ENCODE results near the gene FZR1. TPM values are rescaled to one million over a fixed set of nuclear protein-coding genes. Genes with fewer than 3 reads are reported as not detected.

The FZR1 gene
- total RNA-seq, 4 donors from 2014 or later, result 29.1 to 107 (median 35.3) TPM

DNA sequence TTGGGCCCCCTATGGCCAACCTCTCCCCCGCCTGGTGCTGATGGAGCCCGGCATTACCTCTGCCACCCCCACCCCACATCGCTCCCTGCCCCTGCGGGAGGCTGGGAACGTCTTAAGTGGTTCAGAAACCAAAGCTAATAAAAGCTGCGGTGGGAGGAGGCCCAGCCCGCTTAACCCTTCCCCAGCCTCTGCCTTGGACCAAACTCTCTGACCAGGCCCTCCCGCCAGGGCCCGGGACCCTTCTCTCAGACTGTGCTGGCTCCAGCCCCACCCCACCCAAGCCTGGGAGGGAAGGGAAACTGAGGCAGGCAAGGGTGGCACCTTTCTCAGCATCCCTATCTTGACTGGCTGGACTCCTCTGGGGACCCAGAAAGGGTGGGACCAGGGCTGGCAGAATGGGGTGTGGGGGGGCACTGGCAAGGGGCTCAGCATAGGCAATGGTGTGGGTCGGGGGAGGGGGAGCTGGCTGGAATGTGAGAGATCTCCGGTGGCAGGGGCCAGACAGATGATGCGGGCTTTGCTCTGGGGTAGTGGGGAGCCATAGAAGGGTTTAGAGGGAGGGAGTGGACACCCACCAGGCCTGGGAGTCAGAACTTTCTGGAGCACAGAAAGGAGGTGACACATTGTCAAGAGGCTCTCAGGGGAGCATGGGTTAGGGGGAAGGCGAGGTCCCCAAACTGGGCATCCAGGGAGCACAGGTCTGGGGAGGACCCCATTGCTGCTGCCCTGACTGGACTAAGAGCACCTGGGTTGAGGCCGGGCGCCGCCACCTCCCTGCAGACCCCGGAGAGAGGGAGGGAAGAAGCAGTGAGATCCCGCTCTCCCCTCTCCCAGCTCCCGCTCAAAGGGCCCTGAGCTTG lies 47.7 kb upstream of the FZR1 start:
- Histone ChIP-seq H3K36me3 (peaks cover 0 to 28% (median 5%) of the 10 kb centered on the region in 4 donors), H3K27me3 (no peaks in the 10 kb centered on the region), H3K4me3 (no peak overlapping the region), H3K9me3 (no peaks in the 10 kb centered on the region), H3K4me1 (peaks cover 17 to 40% (median 29%) of the 10 kb centered on the region in 4 donors), H3K27ac (peak overlapping the region; percentile 79 to 87 (median 84))
- no peak for DNase-seq
- in situ Hi-C loops (cut with MboI; ENCODE audit: low pct_ligation_motif_present in 1 of 4, low pct_unique_long_range_greater_than_20kb in 1 of 4, low sequenced_read_pairs in 3 of 4) (no loop called here), intact Hi-C loops (cut with DNase I; ENCODE audit: low total_unique reads) (no loop called here)
- 55% methylated on average over 19 of the region's 19 CpGs; no CpG with 5 or more reads in 1 of the 2 donors for WGBS, 2 donors (ENCODE audit: low coverage in 1 of 2)
- TF ChIP-seq POLR2A (IDR thresholded peaks at IDR 0.05), result no peak
- TF ChIP-seq, protein P1, sequence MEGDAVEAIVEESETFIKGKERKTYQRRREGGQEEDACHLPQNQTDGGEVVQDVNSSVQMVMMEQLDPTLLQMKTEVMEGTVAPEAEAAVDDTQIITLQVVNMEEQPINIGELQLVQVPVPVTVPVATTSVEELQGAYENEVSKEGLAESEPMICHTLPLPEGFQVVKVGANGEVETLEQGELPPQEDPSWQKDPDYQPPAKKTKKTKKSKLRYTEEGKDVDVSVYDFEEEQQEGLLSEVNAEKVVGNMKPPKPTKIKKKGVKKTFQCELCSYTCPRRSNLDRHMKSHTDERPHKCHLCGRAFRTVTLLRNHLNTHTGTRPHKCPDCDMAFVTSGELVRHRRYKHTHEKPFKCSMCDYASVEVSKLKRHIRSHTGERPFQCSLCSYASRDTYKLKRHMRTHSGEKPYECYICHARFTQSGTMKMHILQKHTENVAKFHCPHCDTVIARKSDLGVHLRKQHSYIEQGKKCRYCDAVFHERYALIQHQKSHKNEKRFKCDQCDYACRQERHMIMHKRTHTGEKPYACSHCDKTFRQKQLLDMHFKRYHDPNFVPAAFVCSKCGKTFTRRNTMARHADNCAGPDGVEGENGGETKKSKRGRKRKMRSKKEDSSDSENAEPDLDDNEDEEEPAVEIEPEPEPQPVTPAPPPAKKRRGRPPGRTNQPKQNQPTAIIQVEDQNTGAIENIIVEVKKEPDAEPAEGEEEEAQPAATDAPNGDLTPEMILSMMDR (IDR thresholded peaks at IDR 0.05), result no peak
- TF ChIP-seq POLR2AphosphoS5 (IDR thresholded peaks at IDR 0.05), result no peak

DNA sequence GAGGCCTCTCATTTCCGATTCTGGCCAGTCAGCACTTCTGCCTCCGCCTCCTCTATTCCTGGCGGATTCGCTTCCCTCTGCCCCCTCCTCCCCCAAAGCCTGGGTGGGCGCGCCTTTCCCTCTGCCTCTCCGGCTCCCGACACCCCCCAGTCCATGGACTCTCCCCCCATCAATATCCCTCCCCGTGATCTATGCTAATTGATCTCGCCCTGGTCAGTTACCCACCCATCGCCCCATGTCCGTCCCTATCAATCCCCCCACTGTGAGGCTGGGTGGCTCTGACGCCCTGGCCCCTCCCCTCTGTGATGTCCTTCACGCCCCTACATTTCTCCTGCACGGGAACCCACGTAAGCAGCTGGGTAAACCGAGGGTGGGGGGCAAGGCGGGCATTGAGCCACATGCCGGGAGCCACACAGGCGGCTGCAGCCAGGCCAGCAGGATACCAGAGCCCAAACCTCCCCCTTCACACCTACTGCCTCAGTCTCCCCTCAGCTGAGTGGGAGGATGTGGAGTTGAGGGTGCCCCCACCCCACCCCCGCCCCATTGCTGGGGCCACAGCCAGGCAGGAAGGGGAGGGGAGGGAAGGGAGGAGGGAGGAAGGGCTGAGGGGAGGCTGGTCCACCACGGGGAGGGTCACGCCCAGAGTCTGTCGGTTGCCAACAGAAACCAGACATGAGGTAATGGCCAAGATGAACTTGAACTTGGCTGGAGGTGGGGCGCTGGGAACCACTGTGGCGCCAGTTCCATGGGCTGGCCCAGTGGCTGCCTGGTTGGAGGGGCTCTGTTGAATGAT lies 46.8 kb upstream of the FZR1 start:
- Histone ChIP-seq H3K4me3 (no peak overlapping the region), H3K27ac (peak overlapping the region; percentile 79 to 87 (median 84)), H3K9me3 (no peaks in the 10 kb centered on the region), H3K4me1 (peaks cover 17 to 40% (median 29%) of the 10 kb centered on the region in 4 donors), H3K27me3 (no peaks in the 10 kb centered on the region), H3K36me3 (peaks cover 0 to 27% (median 3%) of the 10 kb centered on the region in 4 donors)
- DNase-seq, result peak; percentile 63
- TF ChIP-seq POLR2AphosphoS5 (IDR thresholded peaks at IDR 0.05), result peak in 1 of 3 donors; percentile 30
- peak; percentile 29 for TF ChIP-seq EP300 (IDR thresholded peaks at IDR 0.05; ENCODE audit: low read depth)
- no peak for TF ChIP-seq POLR2A (IDR thresholded peaks at IDR 0.05)
- in situ Hi-C loops (cut with MboI; ENCODE audit: low pct_ligation_motif_present in 1 of 4, low pct_unique_long_range_greater_than_20kb in 1 of 4, low sequenced_read_pairs in 3 of 4), result no loop called here
- intact Hi-C loops (cut with DNase I; ENCODE audit: low total_unique reads), result no loop called here
- 48% methylated on average over 25 of the region's 26 CpGs; no CpG with 5 or more reads in 1 of the 2 donors for WGBS, 2 donors (ENCODE audit: low coverage in 1 of 2)

DNA sequence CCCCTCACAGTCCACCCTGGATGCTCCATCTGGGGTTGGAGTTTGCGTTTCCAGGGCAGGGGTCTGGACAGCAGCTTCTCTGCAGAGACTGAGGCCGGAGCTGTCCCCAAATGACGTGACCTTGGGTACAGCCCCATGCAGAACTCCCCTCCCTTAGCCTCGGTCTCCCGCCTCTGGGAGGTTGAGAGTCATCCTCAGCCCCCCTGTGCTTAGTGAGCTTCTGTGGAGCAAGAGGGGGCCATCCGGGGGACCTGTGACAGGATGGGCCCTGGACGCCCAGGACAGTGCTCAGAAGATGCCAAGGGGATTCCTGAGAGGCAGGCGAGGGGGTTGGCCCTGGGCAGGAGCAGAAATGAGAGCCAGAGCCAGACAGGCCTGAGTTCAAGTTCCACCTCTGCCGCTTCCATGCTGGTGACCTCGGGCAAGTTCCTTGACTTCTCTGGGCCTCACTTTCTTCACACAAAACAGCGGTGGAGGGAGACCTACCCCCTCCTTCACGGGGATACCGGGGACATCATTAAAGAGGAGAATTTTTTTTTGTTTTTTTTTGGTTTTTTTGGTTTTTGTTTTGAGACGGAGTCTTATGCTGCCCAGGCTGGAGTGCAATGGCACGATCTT lies 46.0 kb upstream of the FZR1 start:
- peaks cover 0 to 19% (median 3%) of the 10 kb centered on the region in 4 donors for H3K36me3 ChIP-seq
- TF ChIP-seq POLR2AphosphoS5 (IDR thresholded peaks at IDR 0.05) (no peak), EP300 (IDR thresholded peaks at IDR 0.05; ENCODE audit: low read depth) (no peak), POLR2A (IDR thresholded peaks at IDR 0.05) (no peak)
- TF ChIP-seq, protein P1 (IDR thresholded peaks at IDR 0.05), result no peak
- DNase-seq, result no peak
- H3K27ac ChIP-seq, result peak overlapping the region; percentile 79 to 87 (median 84)
- 73% methylated on average over 10 of the region's 15 CpGs; no CpG with 5 or more reads in 1 of the 2 donors for WGBS, 2 donors (ENCODE audit: low coverage in 1 of 2)
- no peaks in the 10 kb centered on the region for H3K9me3 ChIP-seq
- H3K4me3 ChIP-seq, result no peak overlapping the region
- peaks cover 17 to 41% (median 31%) of the 10 kb centered on the region in 4 donors for H3K4me1 ChIP-seq
- in situ Hi-C loops (cut with MboI; ENCODE audit: low pct_ligation_motif_present in 1 of 4, low pct_unique_long_range_greater_than_20kb in 1 of 4, low sequenced_read_pairs in 3 of 4) (no loop called here), intact Hi-C loops (cut with DNase I; ENCODE audit: low total_unique reads) (no loop called here)
- H3K27me3 ChIP-seq, result no peaks in the 10 kb centered on the region

DNA sequence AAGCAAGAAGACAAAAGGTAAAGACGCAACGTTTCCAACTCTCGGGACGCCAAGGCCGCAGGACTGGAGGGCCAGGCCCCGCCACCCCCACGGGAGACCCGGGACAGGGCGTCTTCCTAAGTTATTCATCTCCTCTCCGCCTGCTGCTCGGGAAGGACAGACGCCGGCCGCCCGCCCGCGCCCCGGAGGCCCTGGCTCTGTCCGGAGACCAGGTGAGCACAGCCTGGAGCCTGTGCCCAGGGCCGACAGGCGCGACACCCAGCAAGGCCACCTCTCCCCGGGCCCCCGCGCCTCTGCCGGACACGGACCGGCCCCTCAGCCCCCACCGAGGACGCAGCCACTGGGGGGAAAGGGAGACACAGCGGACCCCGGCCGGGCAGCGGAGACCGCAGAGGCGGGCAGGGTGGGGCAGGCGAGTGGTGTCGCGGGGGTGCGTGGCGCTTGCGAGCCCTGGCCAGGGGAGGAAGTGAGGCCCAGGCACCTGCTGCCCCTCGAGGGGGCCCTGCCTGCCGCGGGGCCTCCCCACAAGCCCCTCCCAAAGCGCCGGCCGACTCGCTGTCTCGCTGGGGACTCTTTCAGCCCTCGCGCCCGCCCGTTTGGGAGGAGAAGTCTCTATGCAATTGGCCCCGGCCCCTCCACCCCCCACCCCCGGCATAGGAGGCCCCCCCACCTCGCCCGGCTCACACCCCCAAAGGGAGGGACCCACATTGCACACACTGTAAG lies 43.0 kb upstream of the FZR1 start:
- Histone ChIP-seq H3K9me3 (no peaks in the 10 kb centered on the region), H3K4me1 (peaks cover 8 to 46% (median 28%) of the 10 kb centered on the region in 4 donors), H3K36me3 (peaks cover 0 to 14% (median 3%) of the 10 kb centered on the region in 4 donors), H3K27ac (peak overlapping the region; percentile 18 to 80 (median 58)), H3K27me3 (no peaks in the 10 kb centered on the region), H3K4me3 (no peak overlapping the region)
- WGBS, 2 donors (ENCODE audit: low coverage in 1 of 2), result 83% methylated on average over 43 of the region's 58 CpGs; no CpG with 5 or more reads in 1 of the 2 donors
- in situ Hi-C loops (cut with MboI; ENCODE audit: low pct_ligation_motif_present in 1 of 4, low pct_unique_long_range_greater_than_20kb in 1 of 4, low sequenced_read_pairs in 3 of 4) (no loop called here), intact Hi-C loops (cut with DNase I; ENCODE audit: low total_unique reads) (no loop called here)
- peak in 1 of 3 donors; percentile 6 for TF ChIP-seq POLR2AphosphoS5 (IDR thresholded peaks at IDR 0.05)
- TF ChIP-seq, protein P1 (IDR thresholded peaks at IDR 0.05), result no peak
- TF ChIP-seq EP300 (IDR thresholded peaks at IDR 0.05; ENCODE audit: low read depth), result no peak
- no peak for TF ChIP-seq POLR2A (IDR thresholded peaks at IDR 0.05)
- DNase-seq, result no peak

Measured in transverse colon (tissue), 4 donors.